Measurements from ENCODE around the gene ZGRF1.
"Not testable (repeated sequence)": the region's sequence is repeated elsewhere in the genome, so short reads cannot be mapped to it uniquely, and the experiment has no call there.

The ZGRF1 gene

GRCh38 chr4:112514647-112515197 lies 122.0 kb downstream of the ZGRF1 start:
- no peak for DNase-seq (ENCODE audit: low spot score)

GRCh38 chr4:112513971-112514646 lies 122.6 kb downstream of the ZGRF1 start:
- no peak for DNase-seq (ENCODE audit: low spot score)

GRCh38 chr4:112511803-112512118 lies 124.9 kb downstream of the ZGRF1 start:
- no peak for DNase-seq (ENCODE audit: low spot score)

GRCh38 chr4:112511093-112511802 lies 125.5 kb downstream of the ZGRF1 start:
- no peak for DNase-seq (ENCODE audit: low spot score)

- no peak for DNase-seq (ENCODE audit: low spot score)
Observed at GRCh38 chr4:112510291-112511092, 126.2 kb downstream of the ZGRF1 start.

- DNase-seq (ENCODE audit: low spot score), result no peak
Observed at GRCh38 chr4:112509243-112510141, 127.2 kb downstream of the ZGRF1 start.

GRCh38 chr4:112508356-112508755 lies 128.4 kb downstream of the ZGRF1 start:
- DNase-seq (ENCODE audit: low spot score), result no peak

GRCh38 chr4:112504807-112505206 lies 131.9 kb downstream of the ZGRF1 start:
- no peak for DNase-seq (ENCODE audit: low spot score)

- no peak for DNase-seq (ENCODE audit: low spot score)
Observed at GRCh38 chr4:112502871-112503270, 133.8 kb downstream of the ZGRF1 start.

GRCh38 chr4:112492321-112492720 lies 144.4 kb downstream of the ZGRF1 start:
- DNase-seq (ENCODE audit: low spot score), result no peak

- DNase-seq (ENCODE audit: low spot score), result not testable (repeated sequence)
Observed at GRCh38 chr4:112490808-112491207, 145.9 kb downstream of the ZGRF1 start.

All from hematopoietic multipotent progenitor cell treated with erythropoietin and hydrocortisone succinate and interleukin-3 and kit ligand, for 15 days (in vitro differentiated cells).